Astrocyte (in vitro differentiated cells and primary cell): ENCODE data around the gene USP20. TPM values are rescaled to one million over a fixed set of nuclear protein-coding genes. Genes with fewer than 3 reads are reported as not detected.

Experiments used
- DNase-seq: peaks from one replicate; pipeline ENCODE4 v3.0.0-alpha.2; 2010; ENCODE audit warnings: low read depth
- FAIRE-seq: peaks from 2 replicates; lab custom pipeline; 2011; peaks lifted over from hg19 to GRCh38; lab: Jason Lieb, UNC
- H2AFZ ChIP-seq: 2 replicates; pipeline ENCODE4 v1.6.0; 2012; ENCODE audit warnings: low read depth, low read length, inconsistent platforms
- H3K27ac ChIP-seq: 2 replicates; pipeline ENCODE4 v1.5.1; 2011; ENCODE audit warnings: low read depth, low read length, inconsistent platforms
- H3K27me3 ChIP-seq: 2 replicates; pipeline ENCODE4 v1.6.0; 2011; ENCODE audit warnings: low read length, inconsistent platforms; ENCODE audit not compliant: insufficient read depth
- H3K36me3 ChIP-seq: 2 replicates; pipeline ENCODE4 v1.5.1; 2011; ENCODE audit warnings: low read length, inconsistent platforms; ENCODE audit not compliant: insufficient read depth
- H3K4me1 ChIP-seq: 2 replicates; pipeline ENCODE4 v1.5.1; 2011; ENCODE audit warnings: low read length, inconsistent platforms; ENCODE audit not compliant: insufficient read depth
- H3K4me2 ChIP-seq: 2 replicates; pipeline ENCODE4 v1.6.0; 2012; ENCODE audit warnings: low read length, inconsistent platforms
- H3K4me3 ChIP-seq: 2 replicates; pipeline ENCODE4 v1.5.1; 2011; ENCODE audit warnings: low read depth, mild to moderate bottlenecking, low read length, inconsistent platforms; ENCODE audit not compliant: insufficient read depth
- H3K79me2 ChIP-seq: 2 replicates; pipeline ENCODE4 v1.6.0; 2012; ENCODE audit warnings: mild to moderate bottlenecking, low read length, inconsistent platforms; ENCODE audit not compliant: insufficient read depth
- H3K9ac ChIP-seq: 2 replicates; pipeline ENCODE4 v1.6.0; 2012; ENCODE audit warnings: mild to moderate bottlenecking, low read length, inconsistent platforms
- H3K9me3 ChIP-seq: 2 replicates; pipeline ENCODE4 v1.5.1; 2012; ENCODE audit warnings: low read depth, mild to moderate bottlenecking, low read length, inconsistent platforms; ENCODE audit not compliant: insufficient read depth
- H4K20me1 ChIP-seq: 2 replicates; pipeline ENCODE4 v1.6.0; 2012; ENCODE audit warnings: low read length, inconsistent platforms; ENCODE audit not compliant: insufficient read depth
- H3K27ac Mint-ChIP-seq: one replicate; pipeline ENCODE4 v1.8.0; 2021; ENCODE audit warnings: mild to moderate bottlenecking, mixed read lengths; ENCODE audit not compliant: unreplicated experiment
- H3K27me3 Mint-ChIP-seq: one replicate; pipeline ENCODE4 v1.8.0; 2021; ENCODE audit warnings: low read depth, mixed read lengths; ENCODE audit not compliant: unreplicated experiment
- H3K36me3 Mint-ChIP-seq: one replicate; pipeline ENCODE4 v1.8.0; 2021; ENCODE audit warnings: low read depth, mixed read lengths; ENCODE audit not compliant: unreplicated experiment
- H3K4me1 Mint-ChIP-seq: one replicate; pipeline ENCODE4 v1.8.0; 2021; ENCODE audit warnings: low read depth, mixed read lengths; ENCODE audit not compliant: unreplicated experiment
- H3K4me3 Mint-ChIP-seq: one replicate; pipeline ENCODE4 v1.8.0; 2021; ENCODE audit warnings: mild to moderate bottlenecking, moderate library complexity, mixed read lengths; ENCODE audit not compliant: unreplicated experiment
- H3K9me3 Mint-ChIP-seq: one replicate; pipeline ENCODE4 v1.8.0; 2021; ENCODE audit warnings: mild to moderate bottlenecking, mixed read lengths; ENCODE audit not compliant: unreplicated experiment
- EZH2 ChIP-seq: IDR thresholded peaks from 2 replicates; pipeline ENCODE4 v1.6.1; 2012; ENCODE audit warnings: mild to moderate bottlenecking, low read length, inconsistent platforms; ENCODE audit not compliant: insufficient read depth
- total RNA-seq: library from RNA; stranded (reverse); gene quantifications from 2 replicates; pipeline ENCODE4 v1.2.1, GENCODE V29; 2021
- TF ChIP-seq, protein P1 (sequence below): IDR thresholded peaks from 2 replicates; pipeline ENCODE4 v1.5.1; 2011; ENCODE audit warnings: low read depth, mild to moderate bottlenecking, inconsistent platforms, low read length, moderate library complexity; ENCODE audit not compliant: insufficient read depth

USP20 gene
- total RNA-seq, 1 donor from 2014 or later = 24.1 TPM

DNA sequence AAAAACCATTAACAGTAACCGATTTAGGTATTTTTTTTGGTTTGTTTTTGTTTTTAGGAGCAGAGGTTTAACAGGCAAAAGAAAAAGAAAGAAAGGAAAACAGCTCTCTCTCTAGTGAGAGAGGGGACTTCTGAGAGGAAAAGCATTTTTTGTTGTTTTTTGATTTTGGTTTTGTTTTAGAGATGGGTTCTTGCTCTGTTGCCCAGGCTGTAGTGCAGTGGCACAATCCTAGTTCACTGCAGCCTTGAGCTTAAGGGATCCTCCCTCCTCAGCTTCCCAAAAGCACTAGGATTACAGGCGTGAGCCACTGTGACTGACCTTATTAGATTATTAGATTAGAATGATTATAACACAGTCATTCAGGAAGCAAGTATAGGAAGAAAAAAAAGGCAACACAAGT, 10.1 kb downstream of the USP20 start:
- no peak overlapping the region for H3K4me3 ChIP-seq
- H3K27me3 Mint-ChIP-seq = no peaks in the 10 kb centered on the region
- no peak overlapping the region for H3K4me3 Mint-ChIP-seq
- no peak overlapping the region for H3K4me2 ChIP-seq
- H4K20me1 ChIP-seq = peaks cover 32% of the 10 kb centered on the region
- DNase-seq (no peak), FAIRE-seq (no peak)
- H2AFZ ChIP-seq = no peak overlapping the region
- H3K9me3 ChIP-seq = no peaks in the 10 kb centered on the region
- peaks cover 11% of the 10 kb centered on the region for H3K79me2 ChIP-seq
- H3K27me3 ChIP-seq = no peaks in the 10 kb centered on the region
- no peaks in the 10 kb centered on the region for H3K4me1 Mint-ChIP-seq
- peaks cover 7% of the 10 kb centered on the region for H3K4me1 ChIP-seq
- no peaks in the 10 kb centered on the region for H3K9me3 Mint-ChIP-seq
- H3K36me3 ChIP-seq = no peaks in the 10 kb centered on the region
- H3K27ac Mint-ChIP-seq = peak overlapping the region; percentile 47
- H3K27ac ChIP-seq = no peak overlapping the region
- H3K9ac ChIP-seq = no peak overlapping the region
- H3K36me3 Mint-ChIP-seq = peaks cover 7% of the 10 kb centered on the region
- TF ChIP-seq, protein P1, sequence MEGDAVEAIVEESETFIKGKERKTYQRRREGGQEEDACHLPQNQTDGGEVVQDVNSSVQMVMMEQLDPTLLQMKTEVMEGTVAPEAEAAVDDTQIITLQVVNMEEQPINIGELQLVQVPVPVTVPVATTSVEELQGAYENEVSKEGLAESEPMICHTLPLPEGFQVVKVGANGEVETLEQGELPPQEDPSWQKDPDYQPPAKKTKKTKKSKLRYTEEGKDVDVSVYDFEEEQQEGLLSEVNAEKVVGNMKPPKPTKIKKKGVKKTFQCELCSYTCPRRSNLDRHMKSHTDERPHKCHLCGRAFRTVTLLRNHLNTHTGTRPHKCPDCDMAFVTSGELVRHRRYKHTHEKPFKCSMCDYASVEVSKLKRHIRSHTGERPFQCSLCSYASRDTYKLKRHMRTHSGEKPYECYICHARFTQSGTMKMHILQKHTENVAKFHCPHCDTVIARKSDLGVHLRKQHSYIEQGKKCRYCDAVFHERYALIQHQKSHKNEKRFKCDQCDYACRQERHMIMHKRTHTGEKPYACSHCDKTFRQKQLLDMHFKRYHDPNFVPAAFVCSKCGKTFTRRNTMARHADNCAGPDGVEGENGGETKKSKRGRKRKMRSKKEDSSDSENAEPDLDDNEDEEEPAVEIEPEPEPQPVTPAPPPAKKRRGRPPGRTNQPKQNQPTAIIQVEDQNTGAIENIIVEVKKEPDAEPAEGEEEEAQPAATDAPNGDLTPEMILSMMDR = no peak
- TF ChIP-seq EZH2 = no peak

DNA sequence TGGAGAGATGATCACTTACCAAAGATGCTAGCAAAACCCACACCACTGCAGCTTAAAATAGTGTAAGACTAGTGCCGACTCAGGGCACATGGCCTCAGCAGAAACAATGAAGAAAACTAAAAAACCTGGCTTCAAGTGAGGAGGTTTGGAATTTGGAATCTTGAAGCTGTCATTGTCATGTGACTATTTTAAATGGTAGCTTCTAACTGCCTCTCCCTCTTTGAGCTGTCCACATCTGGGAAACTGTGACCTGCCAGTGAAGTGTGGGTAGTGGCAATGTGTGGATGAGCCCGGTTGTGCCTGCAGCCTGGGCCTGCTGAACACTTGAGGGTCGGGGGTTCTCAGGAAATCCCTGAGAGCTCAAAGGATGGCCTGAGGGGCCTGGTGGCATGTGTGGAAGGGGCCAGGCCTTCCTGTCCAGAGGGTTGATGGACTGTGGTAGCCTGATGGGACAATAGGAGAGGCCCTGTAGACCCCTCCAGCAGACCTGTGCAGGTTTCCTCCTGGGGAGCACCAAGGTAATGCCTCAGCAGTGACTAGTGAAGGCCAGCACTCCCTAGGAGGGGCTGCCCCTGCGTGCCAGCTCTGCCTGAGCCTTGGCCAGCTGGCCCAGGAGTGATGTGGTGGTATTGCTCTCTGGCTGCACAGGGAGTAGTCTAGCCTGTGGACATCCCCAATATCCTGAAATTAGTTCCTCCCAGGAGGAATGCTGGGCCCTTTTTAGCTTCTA, 13.6 kb downstream of the USP20 start:
- Histone ChIP-seq H4K20me1 (peaks cover 27% of the 10 kb centered on the region), H3K36me3 (peaks cover 7% of the 10 kb centered on the region), H3K4me3 (no peak overlapping the region), H3K4me1 (peaks cover 7% of the 10 kb centered on the region), H3K79me2 (no peaks in the 10 kb centered on the region), H3K4me2 (no peak overlapping the region), H3K9ac (no peak overlapping the region), H3K27ac (no peak overlapping the region), H3K27me3 (no peaks in the 10 kb centered on the region), H2AFZ (no peak overlapping the region), H3K9me3 (no peaks in the 10 kb centered on the region)
- Mint-ChIP-seq H3K4me1 (no peaks in the 10 kb centered on the region), H3K27me3 (no peaks in the 10 kb centered on the region), H3K36me3 (peaks cover 19% of the 10 kb centered on the region), H3K27ac (no peak overlapping the region), H3K4me3 (no peak overlapping the region), H3K9me3 (no peaks in the 10 kb centered on the region)
- TF ChIP-seq, protein P1 = no peak
- no peak for TF ChIP-seq EZH2
- FAIRE-seq = no peak
- DNase-seq = no peak

DNA sequence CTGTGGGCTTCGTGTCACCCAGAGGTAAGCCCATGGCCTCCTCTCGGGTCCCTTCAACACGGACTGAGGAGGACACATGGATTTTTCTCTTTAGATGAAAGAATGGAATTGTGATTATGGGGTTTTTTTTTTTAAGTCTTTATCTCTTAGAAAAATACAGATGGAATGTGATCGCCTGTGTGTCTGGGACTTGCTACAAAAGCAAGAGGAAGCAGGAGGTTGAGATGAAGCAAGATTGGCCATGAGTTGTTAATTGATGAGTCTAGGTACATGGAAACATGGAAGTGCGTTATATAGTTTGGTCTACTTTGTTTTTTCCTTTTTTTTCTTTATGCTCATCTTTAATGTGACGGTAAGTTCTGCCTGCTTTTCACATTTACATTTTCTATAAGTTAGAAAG, 14.6 kb downstream of the USP20 start:
- Histone ChIP-seq H2AFZ (no peak overlapping the region), H3K9ac (no peak overlapping the region), H3K27ac (no peak overlapping the region), H3K79me2 (no peaks in the 10 kb centered on the region), H3K27me3 (no peaks in the 10 kb centered on the region), H3K4me1 (peaks cover 7% of the 10 kb centered on the region), H4K20me1 (peaks cover 27% of the 10 kb centered on the region), H3K9me3 (no peaks in the 10 kb centered on the region), H3K36me3 (peaks cover 7% of the 10 kb centered on the region), H3K4me2 (peak overlapping the region; percentile 35), H3K4me3 (no peak overlapping the region)
- FAIRE-seq = no peak
- TF ChIP-seq, protein P1 = no peak
- TF ChIP-seq EZH2 = no peak
- no peaks in the 10 kb centered on the region for H3K27me3 Mint-ChIP-seq
- H3K36me3 Mint-ChIP-seq = peaks cover 24% of the 10 kb centered on the region
- H3K4me1 Mint-ChIP-seq = no peaks in the 10 kb centered on the region
- H3K4me3 Mint-ChIP-seq = no peak overlapping the region
- H3K9me3 Mint-ChIP-seq = no peaks in the 10 kb centered on the region
- peak; percentile 80 for DNase-seq
- peak overlapping the region; percentile 34 for H3K27ac Mint-ChIP-seq
